IPS-11a (cell line): ENCODE results near the gene BANK1.

ENCODE experiments used
- H3K4me3 ChIP-seq: one replicate; pipeline ENCODE4 v1.5.1; 2013; ENCODE audit warnings: low read depth, low read length, control low read depth

BANK1 gene

GRCh38 chr4:101954975-101955678 is 164.6 kb downstream of the BANK1 start:
- H3K4me3 ChIP-seq: no peak overlapping the region

- no peak overlapping the region for H3K4me3 ChIP-seq
These were observed 165.7 kb downstream of the BANK1 start for GRCh38 chr4:101956068-101956825.

GRCh38 chr4:101958547-101958946 is 168.0 kb downstream of the BANK1 start:
- H3K4me3 ChIP-seq: no peak overlapping the region

GRCh38 chr4:101960431-101960830 is 169.9 kb downstream of the BANK1 start:
- H3K4me3 ChIP-seq: no peak overlapping the region

GRCh38 chr4:101961144-101961543 is 170.6 kb downstream of the BANK1 start:
- H3K4me3 ChIP-seq: no peak overlapping the region

GRCh38 chr4:101967697-101968346 is 177.3 kb downstream of the BANK1 start:
- H3K4me3 ChIP-seq: no peak overlapping the region

- H3K4me3 ChIP-seq: no peak overlapping the region
These were observed 177.8 kb downstream of the BANK1 start for GRCh38 chr4:101968364-101968763.

- H3K4me3 ChIP-seq: no peak overlapping the region
These were observed 179.4 kb downstream of the BANK1 start for GRCh38 chr4:101969965-101970364.

GRCh38 chr4:101970547-101971155 is 180.1 kb downstream of the BANK1 start:
- H3K4me3 ChIP-seq: no peak overlapping the region

GRCh38 chr4:101972791-101973190 is 182.3 kb downstream of the BANK1 start:
- no peak overlapping the region for H3K4me3 ChIP-seq

GRCh38 chr4:101973361-101973760 is 182.8 kb downstream of the BANK1 start:
- H3K4me3 ChIP-seq: no peak overlapping the region

- no peak overlapping the region for H3K4me3 ChIP-seq
These were observed 186.5 kb downstream of the BANK1 start for GRCh38 chr4:101977076-101977475.

GRCh38 chr4:101981756-101982155 is 191.2 kb downstream of the BANK1 start:
- H3K4me3 ChIP-seq: no peak overlapping the region

GRCh38 chr4:101983835-101984234 is 193.3 kb downstream of the BANK1 start:
- no peak overlapping the region for H3K4me3 ChIP-seq

GRCh38 chr4:101987623-101988243 is 197.2 kb downstream of the BANK1 start:
- no peak overlapping the region for H3K4me3 ChIP-seq

- no peak overlapping the region for H3K4me3 ChIP-seq
These were observed 199.0 kb downstream of the BANK1 start for GRCh38 chr4:101989551-101989950.

- H3K4me3 ChIP-seq: no peak overlapping the region
These were observed 201.9 kb downstream of the BANK1 start for GRCh38 chr4:101992446-101992845.

GRCh38 chr4:101993002-101993841 is 202.7 kb downstream of the BANK1 start:
- H3K4me3 ChIP-seq: no peak overlapping the region

- H3K4me3 ChIP-seq: no peak overlapping the region
These were observed 203.6 kb downstream of the BANK1 start for GRCh38 chr4:101993842-101994775.
